ENCODE data around the gene RNF114. TPM values are rescaled to one million over a fixed set of nuclear protein-coding genes. Genes with fewer than 3 reads are reported as not detected.
A peak's percentile ranks its signal among the peaks of the same experiment; 100 is the strongest.
"Not testable (repeated sequence)": the region's sequence is repeated elsewhere in the genome, so short reads cannot be mapped to it uniquely, and the experiment has no call there.

RNF114 gene, protein sequence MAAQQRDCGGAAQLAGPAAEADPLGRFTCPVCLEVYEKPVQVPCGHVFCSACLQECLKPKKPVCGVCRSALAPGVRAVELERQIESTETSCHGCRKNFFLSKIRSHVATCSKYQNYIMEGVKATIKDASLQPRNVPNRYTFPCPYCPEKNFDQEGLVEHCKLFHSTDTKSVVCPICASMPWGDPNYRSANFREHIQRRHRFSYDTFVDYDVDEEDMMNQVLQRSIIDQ
- 67.7 TPM for polyA plus RNA-seq (2013, experiment 1 of 2; ENCODE audit: insufficient read length)
- polyA plus RNA-seq (2013, experiment 2 of 2; ENCODE audit: insufficient read length), result 50.4 TPM

DNA sequence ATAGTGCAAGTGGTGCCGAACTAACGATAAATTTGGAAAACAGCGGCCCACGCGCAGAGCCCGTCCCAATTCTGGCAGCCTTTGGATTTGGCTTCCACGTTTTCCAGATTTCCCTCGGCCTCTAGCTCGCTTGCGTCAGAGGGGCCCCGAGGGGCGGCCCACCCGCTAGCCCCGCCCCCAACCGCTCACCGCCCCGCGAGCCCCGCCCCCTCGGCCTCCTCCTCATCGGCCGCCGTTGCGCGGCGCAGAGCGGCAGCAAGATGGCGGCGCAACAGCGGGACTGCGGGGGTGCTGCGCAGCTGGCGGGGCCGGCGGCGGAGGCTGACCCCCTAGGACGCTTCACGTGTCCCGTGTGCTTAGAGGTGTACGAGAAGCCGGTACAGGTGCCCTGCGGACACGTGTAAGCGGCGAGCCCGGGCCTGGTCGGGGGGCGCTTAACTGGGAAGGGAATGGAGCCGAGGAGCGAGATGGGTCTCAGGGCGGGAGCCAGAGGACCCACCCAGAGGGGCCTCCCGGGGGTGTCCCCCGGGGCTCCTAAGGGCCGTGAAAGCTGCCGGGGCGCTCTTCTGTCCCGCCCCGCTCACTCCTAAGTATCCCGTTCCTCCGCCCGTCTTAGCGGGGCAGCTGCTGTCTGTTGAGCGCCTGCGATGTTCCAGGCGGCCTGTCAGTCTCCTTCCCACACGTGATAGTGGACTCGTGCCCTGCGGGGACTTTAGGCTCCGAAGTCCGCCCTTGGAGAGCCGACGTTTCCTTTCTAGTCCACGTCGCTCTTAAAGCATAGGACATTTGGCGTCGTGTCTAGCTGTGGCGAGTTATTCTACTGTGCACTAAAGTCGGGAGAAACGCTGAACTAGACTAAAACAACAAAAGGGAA, at the start of gene RNF114:
Gene RNF114 (plus strand): TSS at position 245 of the 874 bp plus-strand sequence. CDS start 16 bp downstream, at position 261.
- peak; percentile 89 for DNase-seq

DNA sequence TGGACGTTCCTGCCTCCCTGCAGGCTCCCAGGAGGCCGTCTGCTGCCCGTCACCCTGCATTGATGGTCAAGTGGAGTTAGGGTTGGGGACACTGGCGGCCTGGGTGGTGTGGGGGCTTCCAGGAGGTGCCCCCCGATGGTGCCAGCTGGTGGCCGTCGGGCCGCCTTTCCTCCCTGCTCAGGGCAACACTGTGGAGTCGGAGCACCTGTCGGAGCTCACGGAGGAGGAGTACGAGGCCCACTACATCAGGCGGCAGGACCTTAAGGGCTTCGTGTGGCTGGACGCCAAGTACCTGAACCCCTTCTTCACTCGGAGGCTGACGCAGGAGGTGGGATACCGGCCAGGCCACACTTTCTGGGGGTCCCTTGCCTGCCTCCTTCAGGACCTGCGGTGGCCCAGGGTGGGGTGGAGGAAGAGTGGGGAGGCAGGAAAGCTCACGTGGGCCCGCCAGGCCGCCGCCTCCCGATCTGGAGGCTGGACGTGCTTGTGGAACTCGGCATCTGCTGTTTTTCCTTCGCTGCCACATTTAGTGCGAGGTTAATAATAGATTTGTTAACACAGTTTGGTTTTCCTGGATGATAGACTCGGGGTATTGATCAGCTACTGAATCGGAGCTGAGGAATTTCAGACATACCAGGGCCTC, 49.5 kb upstream of the RNF114 start:
- DNase-seq, result no peak

DNA sequence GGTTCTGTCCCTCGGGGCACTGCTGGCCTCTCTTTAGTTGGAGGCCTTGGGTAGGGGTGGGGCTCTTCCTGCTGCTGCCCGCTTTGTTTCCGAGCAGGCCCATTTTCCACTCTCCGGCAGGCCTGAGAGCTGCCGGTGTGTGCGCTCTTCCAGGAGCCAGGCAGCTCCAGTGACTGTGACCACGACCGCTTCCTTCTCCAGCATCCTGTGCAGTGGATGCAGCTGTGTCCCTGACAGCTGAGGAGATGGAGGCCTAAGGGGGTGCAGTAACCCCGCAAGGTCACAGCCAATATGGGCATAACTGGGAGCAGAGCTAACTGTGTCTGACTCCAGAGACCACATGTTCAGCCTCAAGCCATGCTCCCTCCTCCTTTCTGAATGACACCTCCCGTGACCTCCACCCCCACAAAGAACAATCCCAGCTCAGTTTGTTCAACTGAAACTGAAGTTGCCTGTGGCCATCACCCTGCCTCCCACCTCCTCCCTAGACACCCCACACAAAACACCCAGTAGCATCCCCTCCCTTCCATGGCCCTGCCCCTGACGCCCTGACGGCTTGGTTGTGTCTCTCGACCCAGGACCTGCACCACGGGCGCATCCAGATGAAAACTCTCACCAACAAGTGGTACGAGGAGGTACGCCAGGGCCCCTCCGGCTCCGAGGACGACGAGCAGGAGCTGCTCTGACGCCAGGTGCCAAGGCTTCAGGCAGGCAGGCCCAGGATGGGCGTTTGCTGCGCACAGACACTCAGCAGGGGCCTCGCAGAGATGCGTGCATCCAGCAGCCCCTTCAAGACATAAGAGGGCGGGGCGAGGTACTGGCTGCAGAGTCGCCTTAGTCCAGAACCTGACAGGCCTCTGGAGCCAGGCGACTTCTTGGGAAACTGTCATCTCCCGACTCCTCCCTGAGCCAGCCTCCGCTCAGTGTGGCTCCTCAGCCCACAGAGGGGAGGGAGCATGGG, 48.7 kb upstream of the RNF114 start:
- DNase-seq, result no peak

DNA sequence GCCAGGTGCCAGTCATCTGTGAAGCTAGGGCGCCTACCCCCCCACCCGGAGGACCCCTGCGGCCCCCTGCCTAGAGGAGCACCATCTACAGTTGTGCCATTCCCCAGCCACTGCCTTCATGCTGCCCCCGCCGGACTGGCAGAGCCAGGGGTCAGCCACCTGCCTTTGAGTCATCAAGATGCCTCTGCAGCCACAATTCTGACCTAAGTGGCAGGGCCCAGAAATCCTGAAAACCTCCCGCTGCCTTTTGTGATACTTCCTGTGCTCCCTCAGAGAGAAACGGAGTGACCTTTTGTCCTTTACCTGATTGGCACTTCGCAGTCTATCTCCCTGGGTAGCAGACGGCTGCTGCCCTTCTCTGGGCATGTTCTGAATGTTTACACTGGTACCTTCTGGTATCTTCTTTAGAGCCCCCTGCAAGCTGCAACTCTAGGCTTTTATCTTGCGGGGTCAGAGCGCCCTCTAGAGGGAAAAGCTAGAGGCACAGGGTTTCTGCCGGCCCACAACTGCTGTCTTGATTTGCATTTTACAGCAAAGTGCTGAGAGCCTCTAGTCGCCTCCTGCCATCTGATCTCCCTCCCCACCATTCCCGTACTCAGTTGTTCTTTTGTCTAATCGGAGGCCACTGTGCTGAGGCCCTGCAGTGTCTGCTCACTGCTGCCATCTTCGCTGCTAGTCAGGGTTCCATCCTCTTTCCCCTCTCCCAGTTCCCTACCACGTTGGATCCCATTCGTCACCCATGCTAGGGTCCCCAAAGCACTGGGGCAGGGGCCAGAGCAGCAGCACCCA, 47.8 kb upstream of the RNF114 start:
- DNase-seq, result peak; percentile 36

DNA sequence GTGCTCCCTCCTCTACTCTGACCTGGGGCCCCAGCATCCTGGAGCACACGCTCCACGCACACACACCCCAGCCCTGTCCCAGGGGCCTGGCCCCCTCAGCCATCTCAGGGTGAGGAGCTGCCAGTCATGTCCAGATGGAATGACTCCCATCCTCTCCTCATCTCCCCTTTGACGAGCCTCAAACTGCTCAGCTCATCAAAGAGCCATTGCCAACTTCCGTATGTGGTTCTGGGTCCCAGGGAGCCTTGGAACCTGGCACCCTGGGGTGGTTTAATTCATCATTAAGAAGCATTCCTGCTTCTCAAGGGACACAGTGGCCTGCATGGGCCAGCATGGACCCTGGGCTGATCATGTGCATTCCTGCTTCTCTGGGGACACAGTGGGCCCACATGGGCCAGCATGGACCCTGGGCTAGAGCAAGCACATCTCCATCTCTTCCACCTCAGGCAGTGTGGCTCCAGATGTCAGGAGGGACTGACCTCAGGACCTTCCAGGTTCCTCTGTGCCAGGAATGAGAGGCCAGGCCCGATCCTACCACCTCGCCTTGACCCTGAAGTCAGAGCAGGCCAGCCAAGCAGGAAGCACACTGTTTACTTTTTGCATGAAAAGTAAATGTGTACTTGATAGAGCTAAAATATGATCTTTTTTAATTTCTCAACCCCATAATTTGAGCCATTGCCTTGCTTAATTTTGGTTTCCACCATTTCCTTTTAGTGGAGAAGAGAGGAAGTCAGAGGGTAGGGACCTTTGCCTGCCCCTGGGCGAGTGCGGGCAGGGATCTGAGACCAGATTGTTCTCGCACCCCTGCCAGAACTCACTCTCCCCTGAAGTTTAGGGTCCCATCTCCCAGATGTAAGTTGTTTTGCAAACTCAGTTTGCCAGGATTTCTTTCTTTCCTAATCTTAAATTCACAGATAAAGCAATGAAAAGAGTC, 46.9 kb upstream of the RNF114 start:
- DNase-seq, result no peak

DNA sequence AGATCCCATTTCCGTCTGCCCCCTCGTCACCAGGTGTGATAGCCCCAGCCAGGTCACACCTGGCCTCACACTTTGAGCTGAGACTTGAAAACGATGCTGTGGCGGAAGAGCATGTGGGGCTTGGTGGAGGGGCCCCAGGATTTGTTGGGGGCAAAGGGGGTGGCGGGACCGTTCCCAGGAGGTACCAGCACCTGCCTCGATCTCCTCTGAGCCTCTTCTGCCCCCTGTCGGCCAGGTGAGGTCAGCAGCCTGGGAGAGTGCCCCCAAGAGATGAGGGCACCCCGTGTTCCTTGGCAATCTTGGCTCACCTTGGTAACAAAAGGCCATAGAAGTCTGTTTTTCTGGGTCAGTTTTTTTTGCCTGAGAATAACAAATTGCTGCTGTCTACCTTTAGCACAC, 46.3 kb upstream of the RNF114 start:
- no peak for DNase-seq

DNA sequence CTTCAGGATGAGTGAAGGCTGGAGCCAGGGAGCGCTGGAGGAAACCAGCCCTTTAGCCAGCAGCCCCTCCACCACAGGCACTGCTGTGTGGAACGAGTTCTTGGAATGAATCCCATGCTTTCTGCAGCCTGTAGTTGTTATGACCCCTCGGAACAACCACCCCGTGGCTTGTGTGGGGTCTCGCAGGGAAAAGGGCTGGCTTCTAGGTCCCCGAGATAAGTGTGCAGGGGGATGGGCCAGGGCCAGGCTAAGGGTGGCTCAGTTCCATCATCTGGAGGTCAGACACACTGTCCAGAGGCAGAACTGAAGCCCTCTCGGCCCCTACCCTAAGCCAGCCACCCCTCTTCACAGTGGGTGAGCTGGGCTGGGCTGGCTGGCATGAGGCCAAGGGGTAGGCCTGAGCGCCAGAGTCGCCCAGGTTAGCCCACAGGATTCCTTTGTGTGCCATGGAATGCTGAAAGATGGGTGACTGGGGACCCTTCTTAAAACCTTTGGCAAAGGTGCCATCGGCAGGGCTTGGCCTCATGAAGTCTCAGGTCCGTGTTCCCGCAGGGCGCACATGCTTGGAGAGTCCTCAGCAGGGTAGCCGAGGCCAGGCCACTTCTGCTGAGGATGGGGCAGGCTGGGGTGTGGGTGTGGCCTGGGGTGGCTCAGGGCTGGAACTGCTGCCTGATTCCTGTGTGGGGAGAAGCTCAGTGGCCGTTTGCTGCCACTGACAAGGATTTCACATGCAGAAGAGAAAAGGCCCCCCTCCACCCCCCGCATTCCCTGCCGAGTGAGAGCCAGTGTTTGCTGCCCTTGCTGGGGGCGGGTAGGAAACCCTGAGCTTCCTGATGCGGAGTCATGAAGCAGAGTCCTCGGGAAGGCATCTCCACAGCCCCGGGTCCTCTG, 45.5 kb upstream of the RNF114 start:
- peak; percentile 33 for DNase-seq

DNA sequence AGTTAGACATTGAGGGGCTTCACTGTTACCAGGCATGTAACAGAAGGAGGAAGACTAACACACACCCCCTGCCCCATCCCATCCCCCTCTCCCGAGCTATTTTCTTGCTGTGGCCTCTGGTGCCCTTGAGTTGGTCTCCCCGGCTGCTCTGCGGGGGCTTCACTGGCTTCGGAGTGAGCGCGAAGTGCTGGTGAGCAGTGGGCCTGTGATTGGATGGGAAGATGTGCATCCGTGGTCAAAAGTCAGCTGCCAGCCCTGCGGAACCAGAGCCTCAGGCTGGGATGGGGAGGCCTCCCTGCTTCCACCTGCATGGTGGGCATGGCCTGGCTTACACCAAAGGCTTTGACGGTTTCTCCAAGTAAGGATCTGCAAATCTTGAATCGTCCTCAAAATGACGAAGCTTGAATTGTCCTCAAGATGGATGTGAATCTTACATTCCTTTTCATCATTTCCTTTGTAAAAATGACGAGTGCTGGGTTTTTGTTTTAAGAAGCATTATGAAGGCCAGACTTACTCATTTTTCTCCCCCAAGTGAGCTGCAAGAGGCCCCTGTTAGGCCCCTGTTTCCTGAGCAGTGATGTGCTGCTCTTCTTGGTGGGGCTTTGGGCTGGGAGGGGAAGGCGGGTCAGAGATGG, 44.6 kb upstream of the RNF114 start:
- DNase-seq, result peak; percentile 32

DNA sequence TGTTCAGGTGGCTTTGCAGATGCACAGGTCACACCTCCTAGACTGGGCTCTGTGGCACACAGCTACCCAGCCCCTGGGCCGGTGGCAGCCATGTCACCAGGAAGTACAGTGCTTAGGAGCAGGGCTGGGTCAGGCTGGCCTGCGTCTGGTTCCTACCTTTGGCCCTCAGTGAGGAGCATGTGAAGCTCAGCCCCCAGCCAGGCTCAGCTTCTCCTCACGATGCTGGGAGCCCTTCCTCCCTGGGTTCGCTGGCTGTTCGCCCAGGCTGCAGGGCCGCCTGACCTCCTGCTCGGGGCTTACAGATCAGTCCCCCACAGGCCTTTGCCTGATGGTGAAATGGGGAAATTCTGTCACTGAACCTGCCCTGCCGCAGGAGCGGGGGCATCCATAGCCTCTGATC, 43.9 kb upstream of the RNF114 start:
- DNase-seq, result no peak

DNA sequence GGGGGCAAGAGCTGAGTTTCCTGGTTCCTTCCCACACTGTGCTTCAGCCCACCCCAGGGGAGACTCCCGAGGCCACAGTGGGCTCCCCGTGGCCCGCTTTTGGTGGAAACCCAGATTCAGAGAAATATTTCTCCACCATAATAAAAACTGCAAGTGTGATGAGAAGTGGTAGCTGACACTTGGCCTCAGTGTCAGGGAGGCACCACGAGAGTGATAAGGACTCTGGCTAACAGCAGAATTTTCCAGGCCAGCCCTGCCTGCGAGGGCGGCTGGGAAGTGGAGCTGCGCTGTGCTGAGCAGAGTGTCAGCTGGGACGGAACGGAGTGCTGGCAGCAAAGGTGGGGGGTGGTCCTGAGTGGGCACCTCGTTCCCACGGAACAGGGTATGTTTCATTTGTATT, 43.4 kb upstream of the RNF114 start:
- DNase-seq, result no peak

DNA sequence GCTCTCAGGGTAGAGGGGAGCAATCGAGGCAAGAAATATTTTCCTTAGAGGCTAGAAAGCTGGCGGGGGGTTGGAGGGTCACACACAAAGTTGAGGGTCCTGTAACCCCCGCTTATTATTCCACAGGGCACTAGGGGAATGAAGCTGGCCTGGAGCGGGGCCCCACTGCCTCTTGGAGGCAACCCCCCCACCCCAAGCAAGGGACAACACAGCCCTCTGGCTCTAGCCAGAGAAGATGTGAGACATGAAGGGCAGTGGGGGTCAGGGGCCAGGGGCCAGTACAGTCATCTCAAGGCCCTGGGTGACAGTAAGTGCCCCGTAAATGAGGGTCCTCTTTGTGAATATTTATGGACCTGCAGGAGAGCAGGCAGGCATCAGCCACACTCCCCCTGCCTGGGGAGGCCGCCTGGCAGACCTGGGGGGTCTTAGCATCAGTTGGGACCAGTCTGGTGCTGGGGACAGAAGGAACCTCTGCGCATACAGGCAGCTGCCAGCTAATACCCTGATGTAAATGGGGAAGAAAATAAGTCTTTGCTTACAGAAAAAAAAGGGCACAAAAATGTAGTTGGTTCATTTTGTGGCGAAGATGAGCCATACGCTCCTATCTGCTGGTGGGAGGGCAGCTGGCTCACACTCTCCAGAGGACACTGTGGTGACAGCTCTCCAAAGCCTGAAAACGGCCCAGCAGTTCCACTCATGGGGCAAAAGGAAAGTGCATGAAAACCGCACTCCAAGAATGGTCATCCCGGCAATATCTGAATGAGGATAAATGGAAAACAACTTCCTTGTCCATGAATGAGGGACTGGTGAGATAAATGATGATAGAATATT, 42.7 kb upstream of the RNF114 start:
- DNase-seq, result peak; percentile 20

DNA sequence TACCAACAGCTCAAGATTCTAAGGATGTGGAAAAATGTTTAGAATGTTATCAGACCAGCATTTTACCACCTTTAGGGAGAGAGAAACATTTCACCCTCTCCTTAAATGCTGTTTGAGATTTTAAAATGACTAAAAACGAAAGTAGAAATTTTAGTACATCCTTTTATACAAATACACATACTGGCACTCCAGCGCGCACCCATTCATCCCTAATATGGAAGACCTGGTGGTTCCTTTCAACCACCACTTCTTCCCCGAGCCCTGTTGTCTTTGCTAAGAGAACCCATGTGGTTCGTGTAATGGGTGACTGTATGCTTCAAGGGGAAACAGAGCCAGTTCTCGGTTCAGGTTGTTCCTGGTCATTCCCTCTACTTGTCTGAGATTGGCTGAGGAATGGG, 42.1 kb upstream of the RNF114 start:
- no peak for DNase-seq

DNA sequence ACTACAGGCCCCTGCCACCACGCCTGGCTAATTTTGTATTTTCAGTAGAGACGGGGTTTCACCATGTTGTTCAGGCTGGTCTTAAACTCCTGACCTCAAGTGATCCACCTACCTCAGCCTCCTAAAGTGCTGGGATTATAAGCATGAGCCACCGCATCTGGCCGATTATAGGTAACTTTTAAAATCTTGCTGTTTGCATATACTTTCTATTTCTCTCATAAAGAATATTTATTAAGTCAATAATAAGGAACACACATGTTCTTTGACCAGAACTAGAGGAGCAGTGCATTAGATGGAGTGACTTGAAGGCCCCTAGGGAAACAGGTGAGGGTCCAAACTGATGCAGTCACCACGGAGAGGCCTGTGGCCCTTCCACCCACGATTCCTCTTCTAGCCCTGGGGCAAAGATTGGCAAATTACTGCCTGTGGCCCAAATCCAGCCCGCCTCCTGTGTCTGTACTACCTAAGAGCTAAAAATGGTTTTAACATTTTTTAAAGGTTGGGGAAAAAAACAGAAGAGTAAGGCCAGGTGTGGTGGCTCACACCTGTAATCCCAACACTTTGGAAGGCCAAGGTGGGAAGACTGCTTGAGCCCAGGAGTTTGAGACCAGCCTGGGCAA, 40.6 kb upstream of the RNF114 start:
- not testable (repeated sequence) for DNase-seq

DNA sequence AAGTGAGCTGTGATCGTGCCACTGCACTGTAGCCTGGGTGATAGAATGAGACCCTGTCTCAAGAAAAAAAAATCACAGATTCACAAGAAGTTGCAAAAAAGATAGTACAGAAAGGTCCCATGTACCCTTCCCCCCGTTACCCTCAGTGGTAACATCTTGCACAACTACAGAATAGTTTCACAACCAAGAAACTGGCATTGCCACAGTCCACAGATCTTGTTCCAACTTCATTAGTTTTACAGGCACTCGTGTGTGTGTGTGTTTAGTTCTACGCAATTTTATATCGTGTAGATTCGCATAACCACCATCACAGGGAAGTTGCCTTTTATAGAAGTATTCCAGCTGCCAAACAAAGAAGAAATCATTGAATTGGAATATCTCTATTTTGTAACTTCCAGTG, 40.0 kb upstream of the RNF114 start:
- DNase-seq, result no peak

DNA sequence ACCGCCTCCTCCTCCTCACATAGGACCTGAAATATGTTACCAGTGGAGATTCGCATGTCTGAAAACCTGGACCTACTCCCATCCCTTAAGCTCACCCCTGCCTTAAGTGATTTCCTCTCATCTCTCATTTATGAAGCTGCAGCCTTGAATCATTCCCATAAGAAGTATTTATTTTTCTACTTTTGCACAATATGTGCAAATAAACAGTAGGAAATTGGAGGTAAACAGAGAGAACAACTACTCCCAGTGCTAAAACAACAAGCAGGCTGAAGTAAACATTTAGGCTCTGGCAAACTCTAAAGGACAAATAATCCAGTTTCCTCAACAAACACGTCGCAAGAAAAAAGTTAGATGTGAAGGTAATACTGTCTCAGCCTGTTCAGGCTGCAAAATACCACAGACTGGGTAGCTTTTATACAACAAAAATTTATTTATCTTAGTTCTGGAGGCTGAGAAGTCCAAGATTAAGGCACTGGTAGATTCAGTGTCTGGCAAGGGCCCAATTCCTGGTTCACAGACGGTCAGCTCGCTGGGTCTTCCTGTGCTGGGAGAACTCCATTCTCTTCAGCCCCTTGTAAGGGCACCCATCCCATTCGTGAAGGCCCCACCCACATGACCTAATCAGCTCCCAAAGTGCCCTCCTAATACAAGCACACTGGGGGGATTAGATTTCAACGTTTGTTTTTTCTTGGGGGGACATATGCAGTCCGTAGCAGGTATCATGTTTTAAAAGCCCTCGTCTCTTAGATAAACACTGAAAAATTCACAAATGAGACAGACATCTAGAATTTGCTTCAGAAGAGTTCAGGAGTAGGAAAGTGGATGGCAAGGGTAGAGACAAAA, 36.4 kb upstream of the RNF114 start:
- DNase-seq, result no peak

DNA sequence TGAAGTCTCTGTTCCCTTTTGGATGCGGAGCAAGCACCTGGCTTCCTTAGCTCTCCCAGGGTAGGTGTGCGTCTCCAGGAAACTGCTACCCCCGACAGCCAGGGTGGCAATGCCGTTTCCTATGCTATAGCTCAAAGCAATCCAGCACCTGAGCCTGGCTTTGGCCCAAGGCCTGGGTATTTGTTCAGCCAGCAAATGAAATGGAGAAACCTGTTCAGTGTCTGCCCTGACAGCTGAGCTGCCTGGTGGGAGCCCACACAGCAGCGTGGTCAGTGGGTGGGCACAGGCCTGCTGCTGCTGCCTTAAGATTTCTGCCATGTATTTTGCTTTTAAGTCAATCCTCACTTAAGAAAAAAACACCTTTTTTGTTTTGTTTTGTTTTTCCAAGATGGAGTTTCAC, 34.6 kb upstream of the RNF114 start:
- no peak for DNase-seq

All from fibroblast of skin of back (primary cell).